NCI-H2081 treated with DMSO at 0.1 percent for 48 hours (cell line): ENCODE measurements around the gene PROM2.
"Not testable (repeated sequence)": the region's sequence is repeated elsewhere in the genome, so short reads cannot be mapped to it uniquely, and the experiment has no call there.

Experiments
- DNase-seq: peaks from one replicate; lab custom pipeline; 2025; lab: John Stamatoyannopoulos, UW

Gene PROM2

GRCh38 chr2:95274291-95275150, at the start of gene PROM2:
Gene PROM2, plus strand, starts transcription at chr2:95274449. Its CDS starts 137 bp downstream, at chr2:95274586.
- DNase-seq = no peak

- DNase-seq = no peak
Observed at GRCh38 chr2:95225658-95226057, 48.6 kb upstream of the PROM2 start.

- peak; percentile 8 for DNase-seq
Observed at GRCh38 chr2:95231723-95232122, 42.5 kb upstream of the PROM2 start.

- DNase-seq = no peak
Observed at GRCh38 chr2:95232232-95232631, 42.0 kb upstream of the PROM2 start.

GRCh38 chr2:95234286-95234785, 39.9 kb upstream of the PROM2 start:
- no peak for DNase-seq

- DNase-seq = no peak
Observed at GRCh38 chr2:95234816-95235215, 39.4 kb upstream of the PROM2 start.

GRCh38 chr2:95238131-95238530, 36.1 kb upstream of the PROM2 start:
- no peak for DNase-seq

- no peak for DNase-seq
Observed at GRCh38 chr2:95240091-95240490, 34.2 kb upstream of the PROM2 start.

- no peak for DNase-seq
Observed at GRCh38 chr2:95240556-95240955, 33.7 kb upstream of the PROM2 start.

- DNase-seq = not testable (repeated sequence)
Observed at GRCh38 chr2:95242084-95242483, 32.2 kb upstream of the PROM2 start.

- no peak for DNase-seq
Observed at GRCh38 chr2:95258271-95258670, 16.0 kb upstream of the PROM2 start.

- no peak for DNase-seq
Observed at GRCh38 chr2:95260028-95261023, 13.9 kb upstream of the PROM2 start.

GRCh38 chr2:95261602-95262001, 12.6 kb upstream of the PROM2 start:
- no peak for DNase-seq

- no peak for DNase-seq
Observed at GRCh38 chr2:95262896-95263542, 11.2 kb upstream of the PROM2 start.

- no peak for DNase-seq
Observed at GRCh38 chr2:95264624-95265023, 9.6 kb upstream of the PROM2 start.

GRCh38 chr2:95265182-95265581, 9.1 kb upstream of the PROM2 start:
- DNase-seq = no peak

- DNase-seq = no peak
Observed at GRCh38 chr2:95266781-95267430, 7.3 kb upstream of the PROM2 start.

- no peak for DNase-seq
Observed at GRCh38 chr2:95267458-95268210, 6.6 kb upstream of the PROM2 start.

GRCh38 chr2:95268211-95269035, 5.8 kb upstream of the PROM2 start:
- no peak for DNase-seq
